ENCODE data around the gene FA2H. TPM values are rescaled to one million over a fixed set of nuclear protein-coding genes. Genes with fewer than 3 reads are reported as not detected.

FA2H gene
- total and polyA plus RNA-seq, 2 of the 13 experiments (the other 11 are each of a cell fraction or from before 2014, with no cell fraction given) = 0.20 TPM; not detected in 1

- TF ChIP-seq, protein P1, sequence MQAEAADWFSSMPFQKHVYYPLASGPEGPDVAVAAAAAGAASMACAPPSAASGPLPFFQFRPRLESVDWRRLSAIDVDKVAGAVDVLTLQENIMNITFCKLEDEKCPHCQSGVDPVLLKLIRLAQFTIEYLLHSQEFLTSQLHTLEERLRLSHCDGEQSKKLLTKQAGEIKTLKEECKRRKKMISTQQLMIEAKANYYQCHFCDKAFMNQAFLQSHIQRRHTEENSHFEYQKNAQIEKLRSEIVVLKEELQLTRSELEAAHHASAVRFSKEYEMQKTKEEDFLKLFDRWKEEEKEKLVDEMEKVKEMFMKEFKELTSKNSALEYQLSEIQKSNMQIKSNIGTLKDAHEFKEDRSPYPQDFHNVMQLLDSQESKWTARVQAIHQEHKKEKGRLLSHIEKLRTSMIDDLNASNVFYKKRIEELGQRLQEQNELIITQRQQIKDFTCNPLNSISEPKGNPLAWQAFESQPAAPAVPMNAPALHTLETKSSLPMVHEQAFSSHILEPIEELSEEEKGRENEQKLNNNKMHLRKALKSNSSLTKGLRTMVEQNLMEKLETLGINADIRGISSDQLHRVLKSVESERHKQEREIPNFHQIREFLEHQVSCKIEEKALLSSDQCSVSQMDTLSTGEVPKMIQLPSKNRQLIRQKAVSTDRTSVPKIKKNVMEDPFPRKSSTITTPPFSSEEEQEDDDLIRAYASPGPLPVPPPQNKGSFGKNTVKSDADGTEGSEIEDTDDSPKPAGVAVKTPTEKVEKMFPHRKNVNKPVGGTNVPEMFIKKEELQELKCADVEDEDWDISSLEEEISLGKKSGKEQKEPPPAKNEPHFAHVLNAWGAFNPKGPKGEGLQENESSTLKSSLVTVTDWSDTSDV (CRISPR knock-in tag; IDR thresholded peaks at IDR 0.05) = no peak
- TF ChIP-seq, protein P2, sequence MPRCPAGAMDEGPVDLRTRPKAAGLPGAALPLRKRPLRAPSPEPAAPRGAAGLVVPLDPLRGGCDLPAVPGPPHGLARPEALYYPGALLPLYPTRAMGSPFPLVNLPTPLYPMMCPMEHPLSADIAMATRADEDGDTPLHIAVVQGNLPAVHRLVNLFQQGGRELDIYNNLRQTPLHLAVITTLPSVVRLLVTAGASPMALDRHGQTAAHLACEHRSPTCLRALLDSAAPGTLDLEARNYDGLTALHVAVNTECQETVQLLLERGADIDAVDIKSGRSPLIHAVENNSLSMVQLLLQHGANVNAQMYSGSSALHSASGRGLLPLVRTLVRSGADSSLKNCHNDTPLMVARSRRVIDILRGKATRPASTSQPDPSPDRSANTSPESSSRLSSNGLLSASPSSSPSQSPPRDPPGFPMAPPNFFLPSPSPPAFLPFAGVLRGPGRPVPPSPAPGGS (CRISPR knock-in tag; IDR thresholded peaks at IDR 0.05) = no peak
- TF ChIP-seq FOXA3 (CRISPR knock-in tag; IDR thresholded peaks at IDR 0.05) (peak; percentile 18; the same call in 1 of the 2 replicates), ASH2L (IDR thresholded peaks at IDR 0.05; ENCODE audit: insufficient read length, low read depth, low read length) (peak; percentile 46), HMGXB3 (CRISPR knock-in tag; IDR thresholded peaks at IDR 0.05; ENCODE audit: borderline replicate concordance) (peak; percentile 96), NFIB (CRISPR knock-in tag; IDR thresholded peaks at IDR 0.05; ENCODE audit: borderline replicate concordance) (no peak), ZFAT (CRISPR knock-in tag; conservative IDR thresholded peaks at IDR 0.05) (no peak), ZNF777 (CRISPR knock-in tag; IDR thresholded peaks at IDR 0.05) (no peak)
- TF ChIP-seq, protein P3, sequence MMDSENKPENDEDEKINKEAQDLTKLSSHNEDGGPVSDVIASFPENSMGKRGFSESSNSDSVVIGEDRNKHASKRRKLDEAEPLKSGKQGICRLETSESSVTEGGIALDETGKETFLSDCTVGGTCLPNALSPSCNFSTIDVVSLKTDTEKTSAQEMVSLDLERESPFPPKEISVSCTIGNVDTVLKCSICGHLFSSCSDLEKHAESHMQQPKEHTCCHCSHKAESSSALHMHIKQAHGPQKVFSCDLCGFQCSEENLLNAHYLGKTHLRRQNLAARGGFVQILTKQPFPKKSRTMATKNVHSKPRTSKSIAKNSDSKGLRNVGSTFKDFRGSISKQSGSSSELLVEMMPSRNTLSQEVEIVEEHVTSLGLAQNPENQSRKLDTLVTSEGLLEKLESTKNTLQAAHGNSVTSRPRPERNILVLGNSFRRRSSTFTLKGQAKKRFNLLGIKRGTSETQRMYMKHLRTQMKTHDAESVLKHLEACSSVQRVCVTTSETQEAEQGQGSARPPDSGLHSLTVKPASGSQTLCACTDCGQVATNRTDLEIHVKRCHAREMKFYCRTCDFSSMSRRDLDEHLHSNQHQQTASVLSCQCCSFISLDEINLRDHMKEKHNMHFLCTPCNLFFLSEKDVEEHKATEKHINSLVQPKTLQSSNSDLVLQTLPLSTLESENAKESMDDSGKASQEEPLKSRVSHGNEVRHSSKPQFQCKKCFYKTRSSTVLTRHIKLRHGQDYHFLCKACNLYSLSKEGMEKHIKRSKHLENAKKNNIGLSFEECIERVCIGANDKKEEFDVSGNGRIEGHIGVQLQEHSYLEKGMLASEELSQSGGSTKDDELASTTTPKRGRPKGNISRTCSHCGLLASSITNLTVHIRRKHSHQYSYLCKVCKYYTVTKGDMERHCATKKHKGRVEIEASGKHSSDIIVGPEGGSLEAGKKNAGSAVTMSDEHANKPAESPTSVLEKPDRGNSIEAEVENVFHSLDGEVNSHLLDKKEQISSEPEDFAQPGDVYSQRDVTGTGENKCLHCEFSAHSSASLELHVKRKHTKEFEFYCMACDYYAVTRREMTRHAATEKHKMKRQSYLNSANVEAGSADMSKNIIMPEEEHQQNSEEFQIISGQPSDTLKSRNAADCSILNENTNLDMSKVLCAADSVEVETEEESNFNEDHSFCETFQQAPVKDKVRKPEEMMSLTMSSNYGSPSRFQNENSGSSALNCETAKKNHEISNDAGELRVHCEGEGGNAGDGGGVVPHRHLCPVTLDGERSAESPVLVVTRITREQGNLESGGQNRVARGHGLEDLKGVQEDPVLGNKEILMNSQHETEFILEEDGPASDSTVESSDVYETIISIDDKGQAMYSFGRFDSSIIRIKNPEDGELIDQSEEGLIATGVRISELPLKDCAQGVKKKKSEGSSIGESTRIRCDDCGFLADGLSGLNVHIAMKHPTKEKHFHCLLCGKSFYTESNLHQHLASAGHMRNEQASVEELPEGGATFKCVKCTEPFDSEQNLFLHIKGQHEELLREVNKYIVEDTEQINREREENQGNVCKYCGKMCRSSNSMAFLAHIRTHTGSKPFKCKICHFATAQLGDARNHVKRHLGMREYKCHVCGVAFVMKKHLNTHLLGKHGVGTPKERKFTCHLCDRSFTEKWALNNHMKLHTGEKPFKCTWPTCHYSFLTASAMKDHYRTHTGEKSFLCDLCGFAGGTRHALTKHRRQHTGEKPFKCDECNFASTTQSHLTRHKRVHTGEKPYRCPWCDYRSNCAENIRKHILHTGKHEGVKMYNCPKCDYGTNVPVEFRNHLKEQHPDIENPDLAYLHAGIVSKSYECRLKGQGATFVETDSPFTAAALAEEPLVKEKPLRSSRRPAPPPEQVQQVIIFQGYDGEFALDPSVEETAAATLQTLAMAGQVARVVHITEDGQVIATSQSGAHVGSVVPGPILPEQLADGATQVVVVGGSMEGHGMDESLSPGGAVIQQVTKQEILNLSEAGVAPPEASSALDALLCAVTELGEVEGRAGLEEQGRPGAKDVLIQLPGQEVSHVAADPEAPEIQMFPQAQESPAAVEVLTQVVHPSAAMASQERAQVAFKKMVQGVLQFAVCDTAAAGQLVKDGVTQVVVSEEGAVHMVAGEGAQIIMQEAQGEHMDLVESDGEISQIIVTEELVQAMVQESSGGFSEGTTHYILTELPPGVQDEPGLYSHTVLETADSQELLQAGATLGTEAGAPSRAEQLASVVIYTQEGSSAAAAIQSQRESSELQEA (CRISPR knock-in tag; IDR thresholded peaks at IDR 0.05; ENCODE audit: not compliant biosample characterization) = no peak
These were observed 78.9 kb downstream of the FA2H start (continued) for GRCh38 chr16:74695450-74696422.
